Measurements from ENCODE around the gene CA10. TPM values are rescaled to one million over a fixed set of nuclear protein-coding genes. Genes with fewer than 3 reads are reported as not detected.

CA10 gene
- not detected in 2 replicates for total RNA-seq (2012; rRNA removed)
- polyA plus RNA-seq (2012; rRNA removed): not detected in 2 replicates
- polyA plus RNA-seq (2012; cell fraction: cytosol; rRNA removed): not detected in 2 replicates
- polyA plus RNA-seq (2012; cell fraction: nucleus; rRNA removed; ENCODE audit: low replicate concordance): not detected in 2 replicates
- Bru-seq, nascent RNA: percentile 2 among the genes with signal in this experiment
- percentile 0 among the genes with signal in this experiment for BruChase-seq, experiment 1, labeled RNA remaining after a 6-hour chase
- BruChase-seq, experiment 2, labeled RNA remaining after a 2-hour chase: percentile 0 among the genes with signal in this experiment
- long read RNA-seq: 0 reads

GRCh38 chr17:52158450-52159042, at the start of gene CA10:
Gene CA10 (minus strand): TSS chr17:52158714.
- Histone ChIP-seq H3K9me1 (ENCODE audit: insufficient read depth, low read length) (no peaks in the 10 kb centered on the region), H4K20me1 (ENCODE audit: insufficient read depth, low read length) (no peaks in the 10 kb centered on the region), H3K27me3 (ENCODE audit: control insufficient read depth, insufficient read depth, low read length) (no peaks in the 10 kb centered on the region), H3K79me1 (ENCODE audit: low read depth in 1 of 2, low read length in 2 of 2) (no peaks in the 10 kb centered on the region), H2AK9ac (replicated peaks; ENCODE audit: low read depth, low read length, poor library complexity) (no peak within 1 kb of the TSS), H3K56ac (ENCODE audit: extremely low read depth, insufficient read depth, low read length) (no peak within 1 kb of the TSS), H3K4me1 (ENCODE audit: control insufficient read depth, insufficient read depth, low read length) (no peaks in the 10 kb centered on the region), H2BK15ac (ENCODE audit: low read depth, low read length) (no peak within 1 kb of the TSS), H2BK120ac (ENCODE audit: low read depth, low read length) (no peak within 1 kb of the TSS), H3K14ac (replicated peaks; ENCODE audit: low read depth, low read length) (no peak within 1 kb of the TSS), H3K9me3 (ENCODE audit: control insufficient read depth, insufficient read depth, low read length) (peaks cover 13% of the 10 kb centered on the region), H3K23ac (ENCODE audit: low read depth, low read length) (no peak within 1 kb of the TSS), H2BK20ac (ENCODE audit: low read depth, low read length) (no peak within 1 kb of the TSS), H4K8ac (ENCODE audit: low read depth in 2 of 2, low read length in 2 of 2) (no peak within 1 kb of the TSS), H3K4me3 (ENCODE audit: insufficient read depth, low read depth, low read length) (no peak within 1 kb of the TSS), H3K9ac (ENCODE audit: low read depth, low read length) (no peak within 1 kb of the TSS), H2AK5ac (ENCODE audit: low read depth, low read length) (no peak within 1 kb of the TSS), H3K36me3 (ENCODE audit: control insufficient read depth, insufficient read depth, low read length) (no peaks in the 10 kb centered on the region), H4K91ac (ENCODE audit: insufficient read depth, low read depth, low read length) (no peak within 1 kb of the TSS), H3K4ac (ENCODE audit: low read depth, low read length) (no peak within 1 kb of the TSS), H3K27ac (ENCODE audit: insufficient read depth, low read length) (no peak within 1 kb of the TSS), H2BK5ac (ENCODE audit: low read depth, low read length, poor library complexity, severe bottlenecking) (no peak within 1 kb of the TSS), H2AFZ (replicated peaks; ENCODE audit: low read length, poor library complexity) (no peak within 1 kb of the TSS), H4K5ac (ENCODE audit: low read depth, low read length) (no peak within 1 kb of the TSS), H3K4me2 (ENCODE audit: low read depth, low read length) (no peak within 1 kb of the TSS), H3K18ac (ENCODE audit: low read depth, low read length) (no peak within 1 kb of the TSS)
- ChIA-PET POLR2A (ENCODE audit: unreplicated experiment) (no interaction called here), CTCF (no interaction called here)
- BruUV-seq (replicated peaks): no TSS peak
- in situ Hi-C loops (cut with MboI; ENCODE audit: low sequenced_read_pairs) (no loop called here), intact Hi-C loops (cut with micrococcal nuclease) (no loop called here), dilution Hi-C loops (cut with HindIII; ENCODE audit: low sequenced_read_pairs, unreplicated experiment) (no loop called here)
- TF ChIP-seq SMC3 (IDR thresholded peaks at IDR 0.05; ENCODE audit: low read depth, low read length) (no peak), NFE2L2 (IDR thresholded peaks at IDR 0.05; ENCODE audit: low read depth, low read length) (no peak), RFX5 (IDR thresholded peaks at IDR 0.05; ENCODE audit: low read depth, low read length) (no peak), RAD21 (IDR thresholded peaks at IDR 0.05; ENCODE audit: low read length) (no peak), CHD1 (IDR thresholded peaks at IDR 0.05; ENCODE audit: low read depth, low read length) (no peak), RCOR1 (IDR thresholded peaks at IDR 0.05; ENCODE audit: insufficient replicate concordance, low read length) (no peak), BHLHE40 (IDR thresholded peaks at IDR 0.05; ENCODE audit: low read depth, low read length) (no peak), CTCF (conservative IDR thresholded peaks at IDR 0.05; ENCODE audit: low read depth, low read length) (no peak), MAFK (IDR thresholded peaks at IDR 0.05; ENCODE audit: low read depth, low read length) (no peak), CEBPB (IDR thresholded peaks at IDR 0.05; ENCODE audit: low read depth, low read length) (no peak), MXI1 (IDR thresholded peaks at IDR 0.05; ENCODE audit: borderline replicate concordance, low read depth, low read length) (no peak), POLR2A (IDR thresholded peaks at IDR 0.05; ENCODE audit: low read depth, low read length) (no peak)
- ATAC-seq (ENCODE audit: low read depth) (no peak), DNase-seq (no peak)
- 13% methylated on average over 9 of the region's 52 CpGs; no CpG with 5 or more reads in 1 of the 2 experiments for WGBS, 2 experiments (ENCODE audit: extremely low coverage in 2 of 2, insufficient read length in 1 of 2)
